SK-N-SH (cell line): ENCODE results near the gene MAP2. TPM values are rescaled to one million over a fixed set of nuclear protein-coding genes. Genes with fewer than 3 reads are reported as not detected.
A peak's percentile ranks its signal among the peaks of the same experiment; 100 is the strongest.

Source experiments
- CTCF ChIA-PET: fragments of 300-600, 350-600 bp; formaldehyde crosslinking; extraction: SDS; loops from one replicate; lab custom pipeline; 2021; lab: Yijun Ruan, JAX
- POLR2A ChIA-PET: fragments of 350-600 bp; sonication (Branson Sonifier 250); formaldehyde crosslinking; extraction: SDS; loops from one replicate; lab custom pipeline; 2020; ENCODE audit warnings: antibody characterized with exemption, inconsistent platforms; lab: Yijun Ruan, JAX
- DNase-seq: peaks from one replicate; pipeline ENCODE4 v3.0.0; 2012
- H2AFZ ChIP-seq: fragments of 200-600 bp; sonication (generic); 2 replicates; pipeline ENCODE4 v1.8.1; 2016; ENCODE audit warnings: antibody characterized with exemption, mild to moderate bottlenecking, low read depth
- H3F3A ChIP-seq: fragments of 200-600 bp; sonication (generic); replicated peaks from 2 replicates; pipeline ENCODE3; 2016; ENCODE audit warnings: antibody characterized with exemption, mild to moderate bottlenecking; ENCODE audit not compliant: insufficient read depth
- H3K27ac ChIP-seq, 2 experiments: fragments of 200-500 bp in 1 of 2; fragments of 200-600 bp in 1 of 2; sonication (Bioruptor generic) in 1 of 2; sonication (generic), shearing (Covaris generic) in 1 of 2; 2 replicates each; pipeline versions ENCODE4 v1.5.1 to v1.6.1; 2014 to 2016; ENCODE audit warnings: low read depth in 2 of 2, inconsistent platforms in 1 of 2, low read length in 1 of 2, mild to moderate bottlenecking in 1 of 2, mixed read lengths in 1 of 2
- H3K27me3 ChIP-seq: fragments of 200-600 bp; sonication (generic), shearing (Covaris generic); 2 replicates; pipeline ENCODE4 v1.6.1; 2016; ENCODE audit warnings: mixed run types; ENCODE audit not compliant: insufficient read depth
- H3K36me3 ChIP-seq, 2 experiments: fragments of 200-500 bp in 1 of 2; fragments of 200-600 bp in 1 of 2; sonication (Bioruptor generic) in 1 of 2; sonication (generic) in 1 of 2; replicated peaks in 1 of 2; 2 replicates each; pipeline versions ENCODE3 to v1.5.1; 2014 to 2016; ENCODE audit warnings: low read length in 1 of 2, mild to moderate bottlenecking in 1 of 2; ENCODE audit not compliant: insufficient read depth in 2 of 2, control insufficient read depth in 1 of 2
- H3K4me1 ChIP-seq, 2 experiments: fragments of 200-500 bp in 1 of 2; fragments of 200-600 bp in 1 of 2; sonication (Bioruptor generic) in 1 of 2; sonication (generic), shearing (Covaris generic) in 1 of 2; 2 replicates each; pipeline versions ENCODE4 v1.5.1 to v1.6.1; 2014 to 2016; ENCODE audit warnings: low read depth in 1 of 2, low read length in 1 of 2, mixed run types in 1 of 2; ENCODE audit not compliant: insufficient read depth in 2 of 2, control insufficient read depth in 1 of 2
- H3K4me2 ChIP-seq: fragments of 200-600 bp; sonication (generic), shearing (Covaris generic); 2 replicates; pipeline ENCODE4 v1.6.1; 2017; ENCODE audit warnings: mixed run types
- H3K4me3 ChIP-seq, 2 experiments: fragments of 200-500 bp in 1 of 2; fragments of 200-600 bp in 1 of 2; sonication (Bioruptor generic) in 1 of 2; sonication (generic), shearing (Covaris generic) in 1 of 2; 2 replicates each; pipeline versions ENCODE4 v1.5.1 to v1.8.1; 2014 to 2016; ENCODE audit warnings: low read depth in 2 of 2, inconsistent platforms in 1 of 2, low read length in 1 of 2, mild to moderate bottlenecking in 1 of 2, mixed read lengths in 1 of 2, moderate library complexity in 1 of 2
- H3K79me2 ChIP-seq: fragments of 200-600 bp; sonication (generic); 2 replicates; pipeline ENCODE4 v1.8.1; 2017; ENCODE audit warnings: mild to moderate bottlenecking; ENCODE audit not compliant: insufficient read depth
- H3K9ac ChIP-seq: fragments of 200-600 bp; sonication (generic); 2 replicates; pipeline ENCODE4 v1.6.1; 2017; ENCODE audit warnings: mixed run types
- H3K9me2 ChIP-seq: fragments of 200-600 bp; sonication (generic); 2 replicates; pipeline ENCODE4 v1.6.1; 2017; ENCODE audit warnings: mixed run types
- H3K9me3 ChIP-seq: fragments of 200-600 bp; sonication (generic); 2 replicates; pipeline ENCODE4 v1.6.1; 2017; ENCODE audit warnings: mixed run types, mild to moderate bottlenecking, moderate library complexity
- H4K20me1 ChIP-seq: fragments of 200-600 bp; sonication (generic); 2 replicates; pipeline ENCODE4 v1.6.1; 2017; ENCODE audit warnings: mild to moderate bottlenecking, mixed run types; ENCODE audit not compliant: insufficient read depth
- CHD2 ChIP-seq: fragments of 150-350 bp; IDR thresholded peaks from 2 replicates; pipeline ENCODE4 v1.6.1; 2018; ENCODE audit warnings: low read length; ENCODE audit not compliant: partially characterized antibody
- ELF1 ChIP-seq: IDR thresholded peaks from 2 replicates; pipeline ENCODE4 v1.4.0; 2012
- EP300 ChIP-seq, 2 experiments: IDR thresholded peaks; 2 replicates each; pipeline versions ENCODE4 v1.4.0 to v1.6.1; 2012; ENCODE audit warnings: borderline replicate concordance in 1 of 2, low read depth in 1 of 2, low read length in 1 of 2
- FOSL2 ChIP-seq: IDR thresholded peaks from 2 replicates; pipeline ENCODE4 v1.4.0; 2012; ENCODE audit warnings: low read depth, mild to moderate bottlenecking, moderate library complexity, borderline replicate concordance
- FOXJ3 ChIP-seq: sonication (generic); formaldehyde crosslinking; IDR thresholded peaks from 2 replicates; pipeline ENCODE4 v1.5.1; 2020; ENCODE audit warnings: mild to moderate bottlenecking, missing genetic modification reagents
- GABPA ChIP-seq: IDR thresholded peaks from 2 replicates; pipeline ENCODE4 v1.4.0; 2012; ENCODE audit warnings: low read depth, mild to moderate bottlenecking
- MAX ChIP-seq: IDR thresholded peaks from 2 replicates; pipeline ENCODE4 v1.4.0; 2012; ENCODE audit warnings: low read depth
- MEF2A ChIP-seq: IDR thresholded peaks from 2 replicates; pipeline ENCODE4 v1.4.0; 2012; ENCODE audit warnings: low read depth, borderline replicate concordance
- NFIC ChIP-seq: IDR thresholded peaks from 2 replicates; pipeline ENCODE4 v1.4.0; 2012; ENCODE audit warnings: borderline replicate concordance
- PBX3 ChIP-seq: IDR thresholded peaks from 2 replicates; pipeline ENCODE4; 2012
- POLR2AphosphoS5 ChIP-seq: IDR thresholded peaks from 2 replicates; pipeline ENCODE4 v1.6.1; 2012; ENCODE audit warnings: low read depth, low read length
- RAD21 ChIP-seq: IDR thresholded peaks from 2 replicates; pipeline ENCODE4 v1.6.1; 2012; ENCODE audit warnings: mild to moderate bottlenecking, low read length
- RCOR1 ChIP-seq: fragments of 150-350 bp; IDR thresholded peaks from 2 replicates; pipeline ENCODE4 v1.6.1; 2017; ENCODE audit warnings: antibody characterized with exemption, low read length
- REST ChIP-seq: IDR thresholded peaks from 2 replicates; pipeline ENCODE4 v1.6.1; 2012; ENCODE audit warnings: mild to moderate bottlenecking, low read depth, low read length, moderate library complexity
- RXRA ChIP-seq: IDR thresholded peaks from 2 replicates; pipeline ENCODE4 v1.4.0; 2012; ENCODE audit warnings: low read depth, mild to moderate bottlenecking, borderline replicate concordance
- SIN3A ChIP-seq: IDR thresholded peaks from 2 replicates; pipeline ENCODE4 v1.6.1; 2012; ENCODE audit warnings: low read depth, mild to moderate bottlenecking, low read length, moderate library complexity, borderline replicate concordance
- WGBS: methylation state at CpG from one replicate; pipeline ENCODE4 v1.1.6; 2017; ENCODE audit warnings: low lambda C conversion rate; 5-methylcytosine and 5-hydroxymethylcytosine counted together
- polyA plus RNA-seq, 3 experiments: library from polyadenylated mRNA; depleted of rRNA; stranded (reverse); fragments of >200 nt; gene quantifications; 2 replicates each; pipeline ENCODE4 v1.2.3, GENCODE V29; 2012

The MAP2 gene
- polyA plus RNA-seq, 1 of the 3 experiments (the other 2 are of a cell fraction), result 7.8 TPM

- Histone ChIP-seq H3K79me2 (no peaks in the 10 kb centered on the region), H3K9ac (peak overlapping the region; percentile 12; the same call in 1 of the 2 replicates), H3K4me3 (no peak overlapping the region), H3K36me3 (no peaks in the 10 kb centered on the region), H4K20me1 (no peaks in the 10 kb centered on the region), H3K9me3 (no peaks in the 10 kb centered on the region), H3K4me2 (no peak overlapping the region), H3K4me1 (peaks cover 0 to 31% of the 10 kb centered on the region in 2 experiments), H2AFZ (peak overlapping the region; percentile 43; the same call in 1 of the 2 replicates), H3K27me3 (no peaks in the 10 kb centered on the region), H3F3A (peaks cover 25% of the 10 kb centered on the region), H3K27ac (peak overlapping the region in 1 of 2 experiments; percentile 96; a peak in 2 of 4 replicates), H3K9me2 (no peaks in the 10 kb centered on the region)
- no peak for DNase-seq
- TF ChIP-seq FOSL2 (no peak), RAD21 (no peak), MEF2A (no peak), NFIC (no peak), POLR2AphosphoS5 (no peak)
- ChIA-PET CTCF (no interaction called here), POLR2A (interaction anchor here (0.6 kb wide), 1 partner anchor 118 kb away, joined by 3 read pairs; no protein-coding TSS in a partner anchor)
- WGBS, result 88% methylated on average over 8 of the region's 8 CpGs
Observed at GRCh38 chr2:209523041-209523740, 99.3 kb downstream of the MAP2 start.

GRCh38 chr2:209523867-209524266 lies 100.0 kb downstream of the MAP2 start:
- no peaks in the 10 kb centered on the region for H3K9me2 ChIP-seq
- no peak overlapping the region for H3K4me3 ChIP-seq
- no peaks in the 10 kb centered on the region for H4K20me1 ChIP-seq
- ChIA-PET POLR2A (interaction anchor here (0.6 kb wide), 1 partner anchor 117 kb away, joined by 3 read pairs; no protein-coding TSS in a partner anchor), CTCF (interaction anchor here (1.0 to 1.1 kb wide), 2 partner anchors 38 to 45 kb away, joined by 3 to 4 read pairs; no protein-coding TSS in a partner anchor)
- peak overlapping the region in 1 of 2 experiments; percentile 96; a peak in 2 of 4 replicates for H3K27ac ChIP-seq
- H3F3A ChIP-seq, result peaks cover 25% of the 10 kb centered on the region
- peak overlapping the region; percentile 43; the same call in 1 of the 2 replicates for H2AFZ ChIP-seq
- WGBS, result 70% methylated on average over 2 of the region's 2 CpGs
- no peak for DNase-seq
- TF ChIP-seq FOSL2, result no peak
- TF ChIP-seq RCOR1, result no peak
- TF ChIP-seq MAX, result no peak
- no peak for TF ChIP-seq RAD21
- no peak for TF ChIP-seq FOXJ3
- no peak for TF ChIP-seq PBX3
- no peak for TF ChIP-seq GABPA
- TF ChIP-seq SIN3A, result no peak
- no peak for TF ChIP-seq ELF1
- no peak for TF ChIP-seq RXRA
- TF ChIP-seq CHD2, result no peak
- TF ChIP-seq EP300 (IDR thresholded peaks at IDR 0.05; ENCODE audit: borderline replicate concordance in 1 of 2, low read depth in 1 of 2, low read length in 1 of 2), result no peak
- no peak for TF ChIP-seq REST
- peaks cover 0 to 31% of the 10 kb centered on the region in 2 experiments for H3K4me1 ChIP-seq
- peak overlapping the region; percentile 12; the same call in 1 of the 2 replicates for H3K9ac ChIP-seq
- no peaks in the 10 kb centered on the region for H3K36me3 ChIP-seq
- no peaks in the 10 kb centered on the region for H3K9me3 ChIP-seq
- H3K27me3 ChIP-seq, result no peaks in the 10 kb centered on the region
- H3K4me2 ChIP-seq, result no peak overlapping the region
- no peaks in the 10 kb centered on the region for H3K79me2 ChIP-seq
